Measurements from ENCODE around the gene LRRC3. TPM values are rescaled to one million over a fixed set of nuclear protein-coding genes. Genes with fewer than 3 reads are reported as not detected.

LRRC3 gene
- total RNA-seq, 1 donor from 2014 or later = 2.2 TPM

GRCh38 chr21:44464351-44464750, 9.0 kb downstream of the LRRC3 start:
- no peaks in the 10 kb centered on the region for H3K27me3 ChIP-seq
- TF ChIP-seq CTCF (IDR thresholded peaks at IDR 0.05) = no peak
- no peaks in the 10 kb centered on the region for H3K36me3 ChIP-seq
- H3K4me3 ChIP-seq = no peak overlapping the region
- H3K27ac ChIP-seq = no peak overlapping the region
- H3K4me1 ChIP-seq = no peaks in the 10 kb centered on the region
- intact Hi-C loops (cut with DNase I) = no loop called here
- no peaks in the 10 kb centered on the region for H3K9me3 ChIP-seq
- no peak for DNase-seq (ENCODE audit: low spot score in 2 of 2)

- no peaks in the 10 kb centered on the region for H3K4me1 ChIP-seq
- H3K36me3 ChIP-seq = no peaks in the 10 kb centered on the region
- no peak for TF ChIP-seq CTCF (IDR thresholded peaks at IDR 0.05)
- no peak overlapping the region for H3K4me3 ChIP-seq
- H3K27ac ChIP-seq = no peak overlapping the region
- DNase-seq (ENCODE audit: low spot score in 2 of 2) = no peak
- intact Hi-C loops (cut with DNase I) = no loop called here
- H3K27me3 ChIP-seq = no peaks in the 10 kb centered on the region
- H3K9me3 ChIP-seq = no peaks in the 10 kb centered on the region
Measured at GRCh38 chr21:44466351-44466954, 11.1 kb downstream of the LRRC3 start.

- no peak overlapping the region for H3K4me3 ChIP-seq
- TF ChIP-seq CTCF (IDR thresholded peaks at IDR 0.05) = no peak
- no peak for DNase-seq (ENCODE audit: low spot score in 2 of 2)
- intact Hi-C loops (cut with DNase I) = no loop called here
- no peak overlapping the region for H3K27ac ChIP-seq
- H3K27me3 ChIP-seq = no peaks in the 10 kb centered on the region
- H3K4me1 ChIP-seq = no peaks in the 10 kb centered on the region
- no peaks in the 10 kb centered on the region for H3K36me3 ChIP-seq
- H3K9me3 ChIP-seq = no peaks in the 10 kb centered on the region
Measured at GRCh38 chr21:44466996-44467858, 11.9 kb downstream of the LRRC3 start.

- intact Hi-C loops (cut with DNase I) = no loop called here
- H3K36me3 ChIP-seq = no peaks in the 10 kb centered on the region
- H3K4me3 ChIP-seq = no peak overlapping the region
- no peaks in the 10 kb centered on the region for H3K9me3 ChIP-seq
- no peaks in the 10 kb centered on the region for H3K27me3 ChIP-seq
- no peak overlapping the region for H3K27ac ChIP-seq
- no peak for TF ChIP-seq CTCF (IDR thresholded peaks at IDR 0.05)
- H3K4me1 ChIP-seq = no peaks in the 10 kb centered on the region
- no peak for DNase-seq (ENCODE audit: low spot score in 2 of 2)
Measured at GRCh38 chr21:44467859-44468195, 12.5 kb downstream of the LRRC3 start.

- no peak overlapping the region for H3K4me3 ChIP-seq
- intact Hi-C loops (cut with DNase I) = no loop called here
- no peaks in the 10 kb centered on the region for H3K4me1 ChIP-seq
- H3K36me3 ChIP-seq = no peaks in the 10 kb centered on the region
- no peak overlapping the region for H3K27ac ChIP-seq
- no peak for TF ChIP-seq CTCF (IDR thresholded peaks at IDR 0.05)
- no peak for DNase-seq (ENCODE audit: low spot score in 2 of 2)
- H3K9me3 ChIP-seq = no peaks in the 10 kb centered on the region
- no peaks in the 10 kb centered on the region for H3K27me3 ChIP-seq
Measured at GRCh38 chr21:44471341-44471740, 16.0 kb downstream of the LRRC3 start.

All from ascending aorta (tissue), 2 donors.